ENCODE measurements around the gene TLE2. TPM values are rescaled to one million over a fixed set of nuclear protein-coding genes. Genes with fewer than 3 reads are reported as not detected.
"Not testable (repeated sequence)": the region's sequence is repeated elsewhere in the genome, so short reads cannot be mapped to it uniquely, and the experiment has no call there.

TLE2 gene
- total RNA-seq, 4 donors from 2014 or later = 5.4 to 22.7 (median 7.6) TPM

DNA sequence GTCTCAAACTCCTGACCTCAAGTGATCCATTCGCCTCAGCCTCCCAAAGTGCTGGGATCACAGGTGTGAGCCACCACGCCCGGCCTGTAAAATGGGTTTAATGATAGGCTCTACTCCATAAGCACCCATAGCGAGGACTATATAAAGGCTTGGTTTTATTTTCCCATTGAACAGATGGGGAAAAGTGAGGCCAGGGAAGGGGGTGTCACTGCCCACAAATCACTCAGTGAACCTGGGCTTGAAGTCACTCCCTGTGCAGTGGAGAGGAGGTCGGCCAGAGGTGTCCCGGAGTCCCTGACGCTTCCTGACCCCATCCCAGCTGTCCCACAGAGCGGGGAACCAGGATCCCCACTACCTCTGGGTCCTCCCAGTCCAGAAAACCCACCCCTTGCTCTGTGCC lies 14.9 kb downstream of the TLE2 start:
- Histone ChIP-seq H3K36me3 (peaks cover 0 to 20% (median 0%) of the 10 kb centered on the region in 3 donors), H3K4me3 (no peak overlapping the region), H3K4me1 (peaks cover 0 to 6% (median 0%) of the 10 kb centered on the region in 3 donors), H3K27me3 (no peaks in the 10 kb centered on the region), H3K9me3 (no peaks in the 10 kb centered on the region), H3K27ac (no peak overlapping the region)
- no peak for TF ChIP-seq POLR2A (IDR thresholded peaks at IDR 0.05)
- TF ChIP-seq, protein P1, sequence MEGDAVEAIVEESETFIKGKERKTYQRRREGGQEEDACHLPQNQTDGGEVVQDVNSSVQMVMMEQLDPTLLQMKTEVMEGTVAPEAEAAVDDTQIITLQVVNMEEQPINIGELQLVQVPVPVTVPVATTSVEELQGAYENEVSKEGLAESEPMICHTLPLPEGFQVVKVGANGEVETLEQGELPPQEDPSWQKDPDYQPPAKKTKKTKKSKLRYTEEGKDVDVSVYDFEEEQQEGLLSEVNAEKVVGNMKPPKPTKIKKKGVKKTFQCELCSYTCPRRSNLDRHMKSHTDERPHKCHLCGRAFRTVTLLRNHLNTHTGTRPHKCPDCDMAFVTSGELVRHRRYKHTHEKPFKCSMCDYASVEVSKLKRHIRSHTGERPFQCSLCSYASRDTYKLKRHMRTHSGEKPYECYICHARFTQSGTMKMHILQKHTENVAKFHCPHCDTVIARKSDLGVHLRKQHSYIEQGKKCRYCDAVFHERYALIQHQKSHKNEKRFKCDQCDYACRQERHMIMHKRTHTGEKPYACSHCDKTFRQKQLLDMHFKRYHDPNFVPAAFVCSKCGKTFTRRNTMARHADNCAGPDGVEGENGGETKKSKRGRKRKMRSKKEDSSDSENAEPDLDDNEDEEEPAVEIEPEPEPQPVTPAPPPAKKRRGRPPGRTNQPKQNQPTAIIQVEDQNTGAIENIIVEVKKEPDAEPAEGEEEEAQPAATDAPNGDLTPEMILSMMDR (IDR thresholded peaks at IDR 0.05) = no peak
- no peak for DNase-seq
- WGBS, 2 donors = 90 to 94% methylated on average over 6 to 7 of the region's 8 CpGs
- intact Hi-C loops (cut with DNase I) = no loop called here

DNA sequence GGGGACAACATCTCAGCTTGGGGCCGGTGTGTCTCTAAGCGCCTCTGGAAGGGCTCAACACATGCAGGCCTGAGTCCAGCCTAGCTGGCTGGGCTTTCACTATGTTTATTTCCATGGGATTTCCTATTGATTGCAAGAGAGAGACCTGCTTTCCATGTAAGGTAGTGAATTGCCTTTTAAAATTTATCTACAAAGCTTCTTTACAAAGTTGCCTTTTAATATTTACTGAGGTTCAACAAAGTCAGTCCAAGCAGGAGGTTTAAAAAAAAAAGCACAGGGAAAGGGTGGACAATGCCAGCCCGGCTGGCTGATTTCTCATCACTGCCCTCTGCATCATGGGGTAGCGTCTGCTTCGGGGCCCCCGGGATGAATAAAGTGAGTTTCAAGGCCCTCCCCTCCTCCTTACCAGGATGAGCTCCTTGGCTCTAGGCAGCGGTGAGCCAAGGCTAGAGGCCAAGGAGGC lies 15.8 kb downstream of the TLE2 start:
- H3K27me3 ChIP-seq = no peaks in the 10 kb centered on the region
- no peak overlapping the region for H3K27ac ChIP-seq
- H3K4me3 ChIP-seq = no peak overlapping the region
- H3K36me3 ChIP-seq = peaks cover 0 to 19% (median 0%) of the 10 kb centered on the region in 3 donors
- peaks cover 0 to 6% (median 0%) of the 10 kb centered on the region in 3 donors for H3K4me1 ChIP-seq
- 52 to 81% methylated on average over 6 to 7 of the region's 7 CpGs for WGBS, 2 donors
- TF ChIP-seq, protein P1 (IDR thresholded peaks at IDR 0.05) = no peak
- no peak for TF ChIP-seq POLR2A (IDR thresholded peaks at IDR 0.05)
- intact Hi-C loops (cut with DNase I) = no loop called here
- H3K9me3 ChIP-seq = no peaks in the 10 kb centered on the region
- DNase-seq = no peak

DNA sequence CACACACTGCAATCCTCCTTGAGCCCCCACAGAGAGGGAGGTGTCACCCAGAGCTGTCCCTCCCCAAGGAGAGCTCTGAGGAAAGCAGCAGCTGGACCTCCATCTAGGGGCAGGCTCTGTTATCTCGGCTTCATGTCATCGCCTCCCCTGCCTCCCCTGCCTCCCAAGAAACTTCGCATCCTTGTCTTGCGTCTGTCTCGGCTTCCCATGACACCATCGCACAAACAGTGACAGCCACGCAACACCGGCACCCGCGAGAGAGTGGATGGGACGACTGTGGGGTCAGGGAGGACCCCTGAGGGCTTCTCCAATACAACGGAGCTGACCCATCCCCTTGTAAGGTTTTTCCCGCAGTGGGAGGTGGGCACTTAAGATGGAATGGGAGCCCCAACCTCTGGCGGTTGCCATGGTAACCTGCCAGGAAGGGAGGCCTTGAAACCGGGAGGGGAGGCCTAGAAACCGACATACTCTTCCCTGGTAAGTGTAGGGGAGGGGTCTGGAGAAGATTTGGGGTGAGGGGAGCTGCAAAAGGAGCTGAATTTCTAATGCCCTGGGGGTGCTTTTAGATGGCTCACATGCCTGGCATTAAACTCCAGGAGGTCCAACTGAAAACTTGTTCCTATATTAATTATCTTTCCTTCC lies 16.3 kb downstream of the TLE2 start:
- peaks cover 0 to 19% (median 0%) of the 10 kb centered on the region in 3 donors for H3K36me3 ChIP-seq

DNA sequence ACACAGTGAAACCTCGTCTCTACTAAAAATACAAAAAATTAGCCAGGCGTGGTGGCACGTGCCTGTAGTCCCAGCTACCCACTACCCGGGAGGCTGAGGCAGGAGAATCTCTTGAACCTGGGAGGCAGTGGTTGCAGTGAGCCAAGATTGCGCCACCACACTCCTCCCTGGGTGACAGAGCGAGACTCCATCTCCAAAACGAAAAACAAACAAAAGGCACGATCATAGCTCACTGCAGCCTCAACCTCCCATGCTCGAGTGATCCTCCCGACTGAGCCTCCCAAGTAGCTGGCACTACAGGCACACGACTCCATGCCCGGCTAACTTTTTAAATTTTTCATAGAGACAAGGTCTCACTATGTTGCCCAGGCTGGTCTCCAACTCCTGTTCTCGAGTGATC lies 17.0 kb downstream of the TLE2 start:
- H3K4me1 ChIP-seq; H3K4me3 ChIP-seq; DNase-seq; intact Hi-C loops (cut with DNase I); H3K27me3 ChIP-seq; H3K27ac ChIP-seq; H3K9me3 ChIP-seq: not testable (repeated sequence)
- peaks cover 0 to 24% (median 0%) of the 10 kb centered on the region in 3 donors for H3K36me3 ChIP-seq
- 48 to 70% methylated on average over 9 to 11 of the region's 13 CpGs for WGBS, 2 donors

More for the DNA sequence above, 16.3 kb downstream of the TLE2 start:
- Histone ChIP-seq H3K9me3 (no peaks in the 10 kb centered on the region), H3K4me3 (no peak overlapping the region), H3K4me1 (peaks cover 0 to 6% (median 0%) of the 10 kb centered on the region in 3 donors), H3K27ac (no peak overlapping the region), H3K27me3 (no peaks in the 10 kb centered on the region)
- DNase-seq = no peak
- TF ChIP-seq POLR2A (IDR thresholded peaks at IDR 0.05) = no peak
- TF ChIP-seq, protein P1 (IDR thresholded peaks at IDR 0.05) = no peak
- 78 to 80% methylated on average over 5 to 11 of the region's 16 CpGs for WGBS, 2 donors
- intact Hi-C loops (cut with DNase I) = no loop called here

DNA sequence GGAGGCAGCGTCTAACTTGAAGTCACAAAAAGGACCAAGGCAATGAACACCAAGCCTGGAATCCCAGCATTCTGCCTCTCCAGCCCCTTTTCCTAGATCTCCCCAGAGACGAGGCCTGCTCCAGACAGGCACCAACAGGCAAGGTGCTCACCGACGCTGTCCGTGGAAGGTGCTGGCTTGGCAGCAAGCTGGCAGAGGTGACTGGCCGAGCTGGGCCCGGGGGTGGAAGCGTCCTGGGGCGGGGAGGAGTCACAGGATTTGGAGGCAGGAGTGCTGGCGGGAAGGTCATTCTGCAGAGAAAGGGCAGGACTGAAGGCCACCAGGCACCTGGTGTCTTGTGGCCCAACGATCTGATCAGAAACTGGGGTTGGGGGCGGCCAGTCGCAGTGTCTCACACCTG lies 18.2 kb downstream of the TLE2 start:
- no peak for TF ChIP-seq POLR2A (IDR thresholded peaks at IDR 0.05)
- TF ChIP-seq, protein P1 (IDR thresholded peaks at IDR 0.05) = no peak
- WGBS, 2 donors = 35 to 87% methylated on average over 4 to 5 of the region's 13 CpGs
- Histone ChIP-seq H3K36me3 (peaks cover 0 to 36% (median 0%) of the 10 kb centered on the region in 3 donors), H3K9me3 (no peaks in the 10 kb centered on the region), H3K4me3 (no peak overlapping the region), H3K27ac (no peak overlapping the region), H3K4me1 (peaks cover 0 to 6% (median 0%) of the 10 kb centered on the region in 3 donors), H3K27me3 (no peaks in the 10 kb centered on the region)
- intact Hi-C loops (cut with DNase I) = no loop called here
- DNase-seq = no peak
